Large intestine (tissue), 3 donors: ENCODE measurements around the gene SAFB. TPM values are rescaled to one million over a fixed set of nuclear protein-coding genes. Genes with fewer than 3 reads are reported as not detected.
"Not testable (repeated sequence)": the region's sequence is repeated elsewhere in the genome, so short reads cannot be mapped to it uniquely, and the experiment has no call there.

Experiments
- DNase-seq, 2 donors: peaks; one replicate each; pipeline versions ENCODE4 v3.0.0 to v3.0.0-alpha.2; 2013
- H3K27ac ChIP-seq: one replicate; pipeline ENCODE4 v1.5.1; 2013; ENCODE audit warnings: low read length
- H3K27me3 ChIP-seq: 2 replicates; pipeline ENCODE4 v1.6.1; 2013; ENCODE audit warnings: low read length; ENCODE audit not compliant: control insufficient read depth, insufficient read depth
- H3K36me3 ChIP-seq: 2 replicates; pipeline ENCODE4 v1.6.1; 2013; ENCODE audit warnings: low read length; ENCODE audit not compliant: control insufficient read depth, insufficient read depth
- H3K4me1 ChIP-seq: one replicate; pipeline ENCODE4 v1.6.1; 2013; ENCODE audit warnings: low read length; ENCODE audit not compliant: control insufficient read depth, insufficient read depth
- H3K4me3 ChIP-seq: one replicate; pipeline ENCODE4 v1.5.1; 2013; ENCODE audit warnings: low read length
- H3K9me3 ChIP-seq: one replicate; pipeline ENCODE4 v1.6.1; 2013; ENCODE audit warnings: mild to moderate bottlenecking, low read depth, low read length, moderate library complexity; ENCODE audit not compliant: control insufficient read depth
- whole genome bisulfite sequencing: methylation state at CpG from one replicate; pipeline ENCODE4 v1.1.5; 2013; ENCODE audit warnings: low lambda C conversion rate; ENCODE audit not compliant: insufficient coverage; 5-methylcytosine and 5-hydroxymethylcytosine counted together
- polyA plus RNA-seq: library from polyadenylated mRNA; unstranded; fragments of 120-200 nt; gene quantifications from one replicate; pipeline ENCODE4 v1.2.1, GENCODE V29; 2013

SAFB gene
- polyA plus RNA-seq, 1 donor, result 111 TPM

- no peak for DNase-seq
- no peak overlapping the region for H3K4me3 ChIP-seq
- no peaks in the 10 kb centered on the region for H3K27me3 ChIP-seq
- H3K4me1 ChIP-seq, result no peaks in the 10 kb centered on the region
- peaks cover 68% of the 10 kb centered on the region for H3K36me3 ChIP-seq
- H3K27ac ChIP-seq, result no peak overlapping the region
- WGBS, result no CpG with 5 or more reads among the region's 38 CpGs
- peaks cover 4% of the 10 kb centered on the region for H3K9me3 ChIP-seq
Observed at GRCh38 chr19:5698635-5699422, 75.9 kb downstream of the SAFB start.

GRCh38 chr19:5700455-5701092 is 77.7 kb downstream of the SAFB start:
- DNase-seq, result no peak
- no CpG with 5 or more reads among the region's 22 CpGs for WGBS
- H3K27me3 ChIP-seq, result no peaks in the 10 kb centered on the region
- no peak overlapping the region for H3K27ac ChIP-seq
- H3K9me3 ChIP-seq, result peaks cover 4% of the 10 kb centered on the region
- peaks cover 66% of the 10 kb centered on the region for H3K36me3 ChIP-seq
- no peaks in the 10 kb centered on the region for H3K4me1 ChIP-seq
- no peak overlapping the region for H3K4me3 ChIP-seq

GRCh38 chr19:5702053-5702410 is 79.1 kb downstream of the SAFB start:
- not testable (repeated sequence) for H3K4me1 ChIP-seq, H3K27me3 ChIP-seq, H3K9me3 ChIP-seq, DNase-seq, H3K4me3 ChIP-seq, H3K27ac ChIP-seq
- no CpG with 5 or more reads among the region's 28 CpGs for WGBS
- peaks cover 64% of the 10 kb centered on the region for H3K36me3 ChIP-seq

- DNase-seq, result no peak
- peaks cover 61% of the 10 kb centered on the region for H3K36me3 ChIP-seq
Observed at GRCh38 chr19:5703819-5704818, 81.2 kb downstream of the SAFB start.

GRCh38 chr19:5705552-5705951 is 82.7 kb downstream of the SAFB start:
- Histone ChIP-seq H3K27me3 (no peaks in the 10 kb centered on the region), H3K9me3 (peaks cover 4% of the 10 kb centered on the region), H3K27ac (no peak overlapping the region), H3K4me3 (no peak overlapping the region), H3K4me1 (no peaks in the 10 kb centered on the region), H3K36me3 (peaks cover 60% of the 10 kb centered on the region)
- DNase-seq, result no peak
- no CpG with 5 or more reads among the region's 16 CpGs for WGBS

More at GRCh38 chr19:5703819-5704818, 81.2 kb downstream of the SAFB start:
- no peak overlapping the region for H3K4me3 ChIP-seq
- H3K27me3 ChIP-seq, result no peaks in the 10 kb centered on the region
- no CpG with 5 or more reads among the region's 40 CpGs for WGBS
- no peaks in the 10 kb centered on the region for H3K4me1 ChIP-seq
- H3K9me3 ChIP-seq, result peaks cover 4% of the 10 kb centered on the region
- H3K27ac ChIP-seq, result no peak overlapping the region

GRCh38 chr19:5706876-5707573 is 84.1 kb downstream of the SAFB start:
- no peaks in the 10 kb centered on the region for H3K9me3 ChIP-seq
- no peak for DNase-seq
- no peak overlapping the region for H3K27ac ChIP-seq
- no peaks in the 10 kb centered on the region for H3K4me1 ChIP-seq
- no peaks in the 10 kb centered on the region for H3K27me3 ChIP-seq
- WGBS, result no CpG with 5 or more reads among the region's 35 CpGs
- no peak overlapping the region for H3K4me3 ChIP-seq
- peaks cover 70% of the 10 kb centered on the region for H3K36me3 ChIP-seq

GRCh38 chr19:5707576-5708575 is 85.0 kb downstream of the SAFB start:
- H3K9me3 ChIP-seq, result no peaks in the 10 kb centered on the region
- H3K4me3 ChIP-seq, result no peak overlapping the region
- no peak for DNase-seq
- no peaks in the 10 kb centered on the region for H3K27me3 ChIP-seq
- H3K36me3 ChIP-seq, result peaks cover 79% of the 10 kb centered on the region
- no CpG with 5 or more reads among the region's 37 CpGs for WGBS
- no peaks in the 10 kb centered on the region for H3K4me1 ChIP-seq
- H3K27ac ChIP-seq, result no peak overlapping the region

- Histone ChIP-seq H3K27me3 (no peaks in the 10 kb centered on the region), H3K4me3 (no peak overlapping the region), H3K27ac (no peak overlapping the region), H3K4me1 (no peaks in the 10 kb centered on the region), H3K9me3 (no peaks in the 10 kb centered on the region), H3K36me3 (peaks cover 65% of the 10 kb centered on the region)
- no CpG with 5 or more reads among the region's 8 CpGs for WGBS
- DNase-seq, result no peak
Observed at GRCh38 chr19:5711025-5711424, 88.1 kb downstream of the SAFB start.

GRCh38 chr19:5711713-5712161 is 88.9 kb downstream of the SAFB start:
- DNase-seq, result no peak
- H3K27ac ChIP-seq, result no peak overlapping the region
- peaks cover 61% of the 10 kb centered on the region for H3K36me3 ChIP-seq
- no peak overlapping the region for H3K4me3 ChIP-seq
- no peaks in the 10 kb centered on the region for H3K4me1 ChIP-seq
- 100% methylated on average over 2 of the region's 25 CpGs for WGBS
- H3K27me3 ChIP-seq, result no peaks in the 10 kb centered on the region
- no peaks in the 10 kb centered on the region for H3K9me3 ChIP-seq
